Measurements from ENCODE around the gene RNU6-7. TPM values are rescaled to one million over a fixed set of nuclear protein-coding genes. Genes with fewer than 3 reads are reported as not detected.

Gene RNU6-7
- total and polyA plus RNA-seq, 10 of the 15 experiments (the other 5 are each of a cell fraction or from before 2014, with no cell fraction given) = not detected

GRCh38 chr14:32202998-32203882 is 1.4 kb downstream of the RNU6-7 start, which contains the start of gene RNU6-8 (continued):
- TF ChIP-seq FOXM1 (IDR thresholded peaks at IDR 0.05; ENCODE audit: low read depth, low read length) (no peak), POU2F2 (IDR thresholded peaks at IDR 0.05; ENCODE audit: borderline replicate concordance, low read depth, low read length) (peak; percentile 100), EED (IDR thresholded peaks at IDR 0.05; ENCODE audit: low read depth) (no peak), SMARCA5 (IDR thresholded peaks at IDR 0.05) (0 out of 2 replicates have a peak, but pooled peaks have one; percentile 47), IKZF2 (IDR thresholded peaks at IDR 0.05) (peak; percentile 60 to 65; a peak in 3 of 4 replicates), ZZZ3 (IDR thresholded peaks at IDR 0.05; ENCODE audit: control insufficient read depth, insufficient read length, low read depth) (no peak), JUND (IDR thresholded peaks at IDR 0.05; ENCODE audit: low read depth, low read length) (no peak), NFYB (IDR thresholded peaks at IDR 0.05; ENCODE audit: insufficient read depth, low read depth, low read length) (no peak), LARP7 (IDR thresholded peaks at IDR 0.05) (peak; percentile 41), TCF12 (IDR thresholded peaks at IDR 0.05; ENCODE audit: low read depth, low read length) (no peak), RUNX3 (IDR thresholded peaks at IDR 0.05; ENCODE audit: low read length) (peak; percentile 25; the same call in 1 of the 2 replicates), E2F8 (IDR thresholded peaks at IDR 0.05; ENCODE audit: low read depth, partially characterized antibody) (no peak), NFYA (IDR thresholded peaks at IDR 0.05; ENCODE audit: borderline replicate concordance, low read depth, low read length) (no peak), JUNB (IDR thresholded peaks at IDR 0.05) (peak; percentile 18; the same call in 1 of the 2 replicates), SMAD5 (IDR thresholded peaks at IDR 0.05; ENCODE audit: low read depth) (no peak), CUX1 (IDR thresholded peaks at IDR 0.05; ENCODE audit: insufficient replicate concordance, low read depth, low read length) (no peak), TCF7 (IDR thresholded peaks at IDR 0.05; ENCODE audit: borderline replicate concordance) (0 out of 2 replicates have a peak, but pooled peaks have one; percentile 17), CBFB (IDR thresholded peaks at IDR 0.05; ENCODE audit: low read depth) (peak; percentile 52), STAT1 (conservative IDR thresholded peaks at IDR 0.05) (peak; percentile 84; the same call in 1 of the 2 replicates), ELK1 (IDR thresholded peaks at IDR 0.05; ENCODE audit: low read depth, low read length) (no peak), NR2C2 (IDR thresholded peaks at IDR 0.05; ENCODE audit: borderline replicate concordance, control insufficient read depth, insufficient read length, low read depth) (no peak)

Measured in GM12878 (cell line).